Fibroblast of skin of right quadriceps (primary cell): Measurements from ENCODE around the gene PSORS1C2.
"Not testable (repeated sequence)": the region's sequence is repeated elsewhere in the genome, so short reads cannot be mapped to it uniquely, and the experiment has no call there.

ENCODE experiments used
- DNase-seq: peaks from one replicate; pipeline ENCODE4 v3.0.0-alpha.2; 2013

PSORS1C2 gene

GRCh38 chr6:31165064-31165832 is 26.4 kb upstream of the PSORS1C2 start:
- not testable (repeated sequence) for DNase-seq

- not testable (repeated sequence) for DNase-seq
These were observed 25.7 kb upstream of the PSORS1C2 start for GRCh38 chr6:31164475-31165063.

GRCh38 chr6:31163922-31164321 is 25.1 kb upstream of the PSORS1C2 start:
- DNase-seq, result no peak

GRCh38 chr6:31162463-31163165 is 23.7 kb upstream of the PSORS1C2 start:
- DNase-seq, result no peak

- no peak for DNase-seq
These were observed 22.6 kb upstream of the PSORS1C2 start for GRCh38 chr6:31161216-31162126.

- DNase-seq, result no peak
These were observed 20.3 kb upstream of the PSORS1C2 start for GRCh38 chr6:31158863-31159855.

GRCh38 chr6:31158140-31158862 is 19.4 kb upstream of the PSORS1C2 start, which contains the start of gene TCF19:
Gene TCF19 (plus strand): TSS chr6:31158589. CDS start chr6:31159470, 881 bp downstream.
- peak; percentile 99 for DNase-seq

- DNase-seq, result no peak
These were observed 18.8 kb upstream of the PSORS1C2 start, which contains the start of gene CCHCR1 for GRCh38 chr6:31157513-31158139. Gene CCHCR1 (minus strand): TSS chr6:31157802. CDS start chr6:31157600, 202 bp downstream.

GRCh38 chr6:31156641-31157040 is 17.8 kb upstream of the PSORS1C2 start:
- DNase-seq, result no peak

GRCh38 chr6:31154436-31154835 is 15.6 kb upstream of the PSORS1C2 start:
- no peak for DNase-seq

- no peak for DNase-seq
These were observed 13.9 kb upstream of the PSORS1C2 start for GRCh38 chr6:31152781-31153180.

- DNase-seq, result no peak
These were observed 11.1 kb upstream of the PSORS1C2 start for GRCh38 chr6:31149827-31150447.

GRCh38 chr6:31145386-31145785 is 6.5 kb upstream of the PSORS1C2 start:
- no peak for DNase-seq

GRCh38 chr6:31144970-31145340 is 6.1 kb upstream of the PSORS1C2 start:
- no peak for DNase-seq

GRCh38 chr6:31144296-31144969 is 5.6 kb upstream of the PSORS1C2 start:
- no peak for DNase-seq

- DNase-seq, result peak; percentile 77
These were observed 4.3 kb upstream of the PSORS1C2 start for GRCh38 chr6:31143148-31143547.

- DNase-seq, result no peak
These were observed 3.5 kb upstream of the PSORS1C2 start for GRCh38 chr6:31142361-31142761.

GRCh38 chr6:31140643-31141042 is 1.8 kb upstream of the PSORS1C2 start:
- no peak for DNase-seq

GRCh38 chr6:31139599-31139998 is 733 bp upstream of the PSORS1C2 start:
- DNase-seq, result peak; percentile 90
